TTC549 (cell line): ENCODE data around the gene PSME4.

Source experiments
- FAIRE-seq: peaks from 2 replicates; lab custom pipeline; 2012; peaks lifted over from hg19 to GRCh38; lab: Jason Lieb, UNC

Gene PSME4, protein sequence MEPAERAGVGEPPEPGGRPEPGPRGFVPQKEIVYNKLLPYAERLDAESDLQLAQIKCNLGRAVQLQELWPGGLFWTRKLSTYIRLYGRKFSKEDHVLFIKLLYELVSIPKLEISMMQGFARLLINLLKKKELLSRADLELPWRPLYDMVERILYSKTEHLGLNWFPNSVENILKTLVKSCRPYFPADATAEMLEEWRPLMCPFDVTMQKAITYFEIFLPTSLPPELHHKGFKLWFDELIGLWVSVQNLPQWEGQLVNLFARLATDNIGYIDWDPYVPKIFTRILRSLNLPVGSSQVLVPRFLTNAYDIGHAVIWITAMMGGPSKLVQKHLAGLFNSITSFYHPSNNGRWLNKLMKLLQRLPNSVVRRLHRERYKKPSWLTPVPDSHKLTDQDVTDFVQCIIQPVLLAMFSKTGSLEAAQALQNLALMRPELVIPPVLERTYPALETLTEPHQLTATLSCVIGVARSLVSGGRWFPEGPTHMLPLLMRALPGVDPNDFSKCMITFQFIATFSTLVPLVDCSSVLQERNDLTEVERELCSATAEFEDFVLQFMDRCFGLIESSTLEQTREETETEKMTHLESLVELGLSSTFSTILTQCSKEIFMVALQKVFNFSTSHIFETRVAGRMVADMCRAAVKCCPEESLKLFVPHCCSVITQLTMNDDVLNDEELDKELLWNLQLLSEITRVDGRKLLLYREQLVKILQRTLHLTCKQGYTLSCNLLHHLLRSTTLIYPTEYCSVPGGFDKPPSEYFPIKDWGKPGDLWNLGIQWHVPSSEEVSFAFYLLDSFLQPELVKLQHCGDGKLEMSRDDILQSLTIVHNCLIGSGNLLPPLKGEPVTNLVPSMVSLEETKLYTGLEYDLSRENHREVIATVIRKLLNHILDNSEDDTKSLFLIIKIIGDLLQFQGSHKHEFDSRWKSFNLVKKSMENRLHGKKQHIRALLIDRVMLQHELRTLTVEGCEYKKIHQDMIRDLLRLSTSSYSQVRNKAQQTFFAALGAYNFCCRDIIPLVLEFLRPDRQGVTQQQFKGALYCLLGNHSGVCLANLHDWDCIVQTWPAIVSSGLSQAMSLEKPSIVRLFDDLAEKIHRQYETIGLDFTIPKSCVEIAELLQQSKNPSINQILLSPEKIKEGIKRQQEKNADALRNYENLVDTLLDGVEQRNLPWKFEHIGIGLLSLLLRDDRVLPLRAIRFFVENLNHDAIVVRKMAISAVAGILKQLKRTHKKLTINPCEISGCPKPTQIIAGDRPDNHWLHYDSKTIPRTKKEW (N-terminal part only)

GRCh38 chr2:53970724-53971602 is at the start of gene PSME4:
Gene PSME4 (minus strand): TSS chr2:53970993. CDS start chr2:53970784, 209 bp downstream.
- no peak for FAIRE-seq

DNA sequence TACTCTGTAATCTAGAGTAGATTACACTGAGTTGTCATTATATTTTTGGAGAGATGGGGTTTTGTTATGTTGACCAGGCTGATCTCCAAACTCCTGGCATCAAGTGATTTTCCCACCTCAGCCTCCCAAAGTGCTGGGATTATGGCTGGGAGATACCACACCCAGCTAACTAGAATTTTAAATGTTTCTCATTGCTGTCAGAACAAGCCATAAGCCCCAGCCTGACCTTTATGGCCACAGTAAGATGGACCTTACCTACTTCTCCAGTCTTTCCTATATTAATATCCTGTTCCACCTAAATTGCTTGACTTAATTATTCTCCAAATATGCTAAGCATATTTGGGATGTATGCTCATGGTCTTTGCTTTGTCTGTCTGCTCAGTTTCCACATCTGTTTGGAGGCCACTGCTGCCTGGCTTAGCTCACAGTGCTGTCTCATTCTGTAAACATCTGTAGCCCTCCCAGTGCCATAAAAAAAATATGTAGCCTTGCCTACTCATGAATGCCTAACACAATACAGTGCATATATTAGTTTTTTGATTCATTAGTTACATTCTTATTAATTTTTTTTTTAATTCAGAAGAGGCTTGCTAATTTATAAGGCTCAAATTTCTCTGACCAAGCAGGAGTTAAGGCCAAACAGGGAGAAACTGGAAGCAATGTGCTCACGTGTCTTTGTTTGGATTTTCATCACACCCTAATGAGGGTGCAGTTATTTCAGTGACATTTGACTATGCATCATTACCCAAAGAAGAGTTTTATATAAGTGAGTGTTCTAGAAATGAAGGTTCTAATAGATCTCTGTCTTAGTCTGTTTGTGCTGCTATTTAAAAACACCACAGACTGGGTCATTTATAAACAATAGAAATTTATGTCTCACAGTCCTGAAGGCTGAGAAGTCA is 45.3 kb upstream of the PSME4 start:
- no peak for FAIRE-seq

- FAIRE-seq: no peak
Measured at GRCh38 chr2:54013996-54014395, 43.2 kb upstream of the PSME4 start.

DNA sequence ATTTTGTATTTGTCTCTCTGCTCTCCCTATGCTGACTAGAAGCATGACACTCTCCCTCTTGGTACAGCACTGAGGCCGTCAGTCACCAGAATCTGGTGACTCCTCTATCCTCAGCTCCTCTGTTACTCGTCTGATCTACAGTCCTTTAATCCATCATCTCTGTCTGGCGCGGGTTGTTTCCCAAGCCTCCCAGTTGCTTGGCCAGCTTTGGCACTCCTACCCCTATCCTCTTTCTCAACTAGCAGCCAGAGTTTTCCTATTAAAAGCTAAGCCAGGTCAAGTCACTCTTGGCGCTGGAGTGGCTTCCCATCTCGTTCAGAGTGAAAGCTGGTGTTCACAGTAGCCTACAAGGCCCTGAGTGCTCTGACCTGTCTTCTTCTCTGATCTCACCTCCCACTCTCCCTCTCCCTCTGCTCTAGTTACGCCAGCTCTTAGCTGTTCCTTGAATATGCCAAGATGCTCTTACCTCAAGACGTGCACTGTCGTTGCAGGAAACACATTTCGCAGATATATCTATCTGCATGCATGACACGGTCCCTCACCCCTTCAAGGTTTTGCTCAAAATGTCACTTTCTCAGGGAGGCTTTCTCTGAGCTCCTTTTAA is 41.8 kb upstream of the PSME4 start:
- no peak for FAIRE-seq

DNA sequence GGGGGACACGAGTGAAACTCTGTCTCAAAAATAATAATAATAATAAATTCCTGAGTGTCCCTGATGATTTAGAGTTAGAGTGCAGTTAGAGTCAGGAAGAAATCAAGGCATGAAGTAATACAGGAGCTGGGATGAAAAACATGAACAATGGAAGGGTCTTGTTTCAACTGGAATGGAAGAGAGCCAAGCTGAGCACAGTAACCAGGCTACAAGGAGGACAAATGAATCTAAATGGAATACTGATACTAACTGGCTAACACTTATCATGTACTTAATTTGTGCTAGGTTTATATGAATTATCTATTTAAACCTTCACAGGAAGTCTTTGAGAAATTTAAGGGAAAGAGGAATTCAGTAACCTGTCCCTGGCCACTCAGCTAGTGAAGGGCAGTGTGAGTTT is 38.8 kb upstream of the PSME4 start:
- FAIRE-seq: no peak

DNA sequence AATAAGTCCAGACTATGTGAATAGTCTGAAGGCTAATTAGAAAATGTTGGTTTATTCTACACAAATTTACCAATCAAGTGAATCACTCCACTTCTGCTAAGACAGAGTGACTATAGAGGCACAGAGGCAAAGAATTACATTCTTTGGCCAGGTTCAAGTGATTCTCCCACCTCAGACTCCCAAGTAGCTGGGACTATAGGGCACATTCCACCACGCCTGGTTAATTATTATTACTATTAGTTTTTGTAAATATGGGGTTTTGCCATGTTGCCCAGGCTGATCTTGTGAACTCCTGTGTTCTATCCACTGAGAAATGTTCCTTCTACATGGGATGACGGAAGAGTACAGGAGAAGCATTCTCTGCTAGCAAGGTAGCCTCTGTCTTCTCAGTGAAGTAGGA is 37.6 kb upstream of the PSME4 start:
- no peak for FAIRE-seq

DNA sequence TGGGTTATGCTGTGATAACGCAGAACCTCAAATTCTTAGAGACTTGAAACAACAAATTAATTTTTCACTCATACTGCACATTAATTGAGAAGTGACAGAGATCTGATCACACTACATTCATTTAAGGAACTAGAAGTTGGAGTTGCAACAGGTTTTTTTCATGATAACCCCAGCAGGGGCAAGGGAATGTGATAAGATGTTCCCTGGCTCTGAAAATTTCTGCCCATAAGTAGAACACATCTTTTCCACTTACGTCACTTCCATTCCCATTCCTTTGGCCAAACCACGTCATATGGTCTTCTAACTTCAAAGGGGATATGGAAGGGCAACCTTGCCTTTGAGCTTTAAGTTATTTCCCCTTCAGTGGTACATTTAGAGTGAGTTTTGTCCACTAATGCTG is 29.7 kb upstream of the PSME4 start:
- no peak for FAIRE-seq

GRCh38 chr2:54000122-54000521 is 29.3 kb upstream of the PSME4 start:
- no peak for FAIRE-seq

DNA sequence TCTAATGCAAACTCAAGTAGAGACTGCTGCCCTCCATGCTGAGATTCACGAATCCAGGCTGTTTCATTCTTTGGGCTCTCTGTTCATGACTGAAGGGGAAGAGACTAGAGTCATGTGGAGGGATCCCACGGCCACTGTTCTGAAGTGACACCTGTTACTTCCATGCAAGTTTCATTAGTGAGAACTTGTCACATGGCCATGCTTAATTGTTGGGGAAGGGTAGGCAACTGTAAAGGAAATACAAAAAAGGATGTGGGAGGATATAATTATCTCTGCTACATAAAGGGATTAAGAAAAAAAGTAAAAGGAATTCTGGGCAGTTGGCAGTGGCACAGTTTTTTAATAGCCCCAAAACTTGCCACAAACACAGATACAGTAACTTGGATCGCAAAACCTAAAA is 28.0 kb upstream of the PSME4 start:
- no peak for FAIRE-seq

GRCh38 chr2:53994818-53995808 is 24.3 kb upstream of the PSME4 start:
- FAIRE-seq: no peak

DNA sequence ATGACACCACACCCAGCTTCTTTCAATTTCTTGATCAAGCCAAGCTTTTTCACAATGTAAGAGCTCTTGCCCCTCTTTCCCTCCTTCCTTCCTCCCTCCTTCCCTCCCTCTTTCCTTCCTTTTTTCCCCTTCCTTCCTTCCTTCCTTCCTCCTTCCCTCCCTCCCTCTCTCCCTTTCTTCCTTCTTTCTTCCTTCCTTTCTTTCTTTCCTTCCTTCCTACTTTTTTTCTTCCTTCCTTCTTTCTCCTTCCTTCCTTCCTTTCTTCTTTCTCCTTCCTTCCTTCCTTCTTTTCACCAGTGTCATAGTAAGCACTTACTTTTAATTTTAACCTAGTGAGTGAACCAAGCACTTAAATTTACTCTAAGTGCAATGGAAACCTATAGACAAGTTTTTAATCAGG is 21.2 kb upstream of the PSME4 start:
- FAIRE-seq: no peak

DNA sequence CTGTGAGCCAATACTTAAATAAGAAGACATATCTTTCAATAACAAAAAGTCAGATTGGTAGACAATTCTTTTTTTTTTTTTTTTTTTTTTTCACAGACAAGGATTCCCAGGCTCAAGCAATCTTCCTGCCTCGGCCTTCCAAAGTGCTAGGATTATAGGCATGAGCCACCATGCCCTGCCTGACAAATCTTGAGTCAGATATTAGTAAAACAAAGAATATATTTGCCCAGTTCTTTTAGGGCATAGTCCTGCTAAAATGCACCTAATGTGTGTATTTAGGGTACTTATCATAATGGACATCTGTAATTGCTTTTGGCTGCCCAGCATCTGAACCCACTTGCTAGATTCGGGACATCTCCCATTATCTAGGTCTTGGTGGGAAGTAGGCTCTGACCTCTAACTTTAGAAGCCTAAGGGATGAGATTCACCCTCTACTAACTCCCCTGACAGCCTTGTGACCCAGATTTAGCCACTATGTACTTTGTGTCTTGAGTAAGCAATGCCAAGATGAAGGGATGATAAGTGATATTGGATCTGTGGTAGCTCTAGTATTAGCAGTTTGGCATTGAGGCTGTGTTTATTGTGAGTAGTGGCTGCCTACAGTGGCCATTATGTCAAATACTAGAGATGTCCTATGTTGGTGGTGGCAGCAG is 18.5 kb upstream of the PSME4 start:
- FAIRE-seq: no peak

GRCh38 chr2:53987336-53987921 is 16.6 kb upstream of the PSME4 start:
- no peak for FAIRE-seq

GRCh38 chr2:53985646-53986045 is 14.9 kb upstream of the PSME4 start:
- FAIRE-seq: no peak

DNA sequence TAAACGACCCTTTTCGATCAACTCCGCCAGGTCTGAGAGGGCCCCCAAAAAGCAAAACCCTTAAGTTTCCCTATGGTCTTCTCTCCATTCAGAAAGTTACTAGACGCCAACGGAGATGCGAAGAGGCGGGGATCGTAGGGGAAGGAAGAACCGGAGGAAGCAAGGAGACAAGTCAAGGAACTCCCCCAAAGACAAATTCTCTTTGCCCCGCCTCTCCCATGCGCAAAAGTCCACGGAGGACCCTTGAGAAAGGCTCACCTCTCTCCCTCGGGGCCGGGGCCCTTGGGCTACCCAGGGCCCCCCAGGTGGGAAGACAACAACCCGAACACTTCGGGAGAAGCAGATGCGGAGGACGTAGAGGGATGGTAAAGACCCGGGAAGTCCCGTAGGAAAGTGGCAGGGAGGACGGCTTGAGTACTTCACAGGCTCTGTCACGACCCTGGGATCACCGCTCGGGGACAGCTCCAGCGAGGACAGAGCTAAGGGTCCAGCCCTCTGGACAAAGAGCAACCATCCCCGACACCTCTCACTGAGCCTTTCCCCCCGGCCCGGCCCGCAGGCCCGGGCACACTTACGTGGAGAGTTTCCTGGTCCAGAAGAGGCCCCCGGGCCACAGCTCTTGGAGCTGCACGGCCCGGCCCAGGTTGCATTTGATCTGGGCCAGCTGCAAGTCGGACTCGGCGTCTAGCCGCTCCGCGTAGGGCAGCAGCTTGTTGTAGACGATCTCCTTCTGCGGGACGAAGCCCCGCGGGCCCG is 647 bp downstream of the PSME4 start:
- no peak for FAIRE-seq

GRCh38 chr2:53969285-53969967 is 1.4 kb downstream of the PSME4 start:
- no peak for FAIRE-seq
